Jurkat, Clone E6-1 (cell line): ENCODE results near the gene MCTP2. TPM values are rescaled to one million over a fixed set of nuclear protein-coding genes. Genes with fewer than 3 reads are reported as not detected.

Experiments
- DNase-seq: peaks from one replicate; pipeline ENCODE4 v3.0.0-alpha.2; 2011; ENCODE audit warnings: low read depth, low spot score
- H3K4me3 ChIP-seq: 2 replicates; pipeline ENCODE4 v1.5.1; 2011; ENCODE audit warnings: mild to moderate bottlenecking, low read length, control low read depth, moderate library complexity
- polyA plus RNA-seq: library from polyadenylated mRNA; unstranded; fragments of >200 nt; gene quantifications from one replicate; pipeline ENCODE4 v1.2.1, GENCODE V29; 2012; ENCODE audit warnings: missing spikeins; ENCODE audit not compliant: insufficient read length, insufficient read depth

The MCTP2 gene, protein sequence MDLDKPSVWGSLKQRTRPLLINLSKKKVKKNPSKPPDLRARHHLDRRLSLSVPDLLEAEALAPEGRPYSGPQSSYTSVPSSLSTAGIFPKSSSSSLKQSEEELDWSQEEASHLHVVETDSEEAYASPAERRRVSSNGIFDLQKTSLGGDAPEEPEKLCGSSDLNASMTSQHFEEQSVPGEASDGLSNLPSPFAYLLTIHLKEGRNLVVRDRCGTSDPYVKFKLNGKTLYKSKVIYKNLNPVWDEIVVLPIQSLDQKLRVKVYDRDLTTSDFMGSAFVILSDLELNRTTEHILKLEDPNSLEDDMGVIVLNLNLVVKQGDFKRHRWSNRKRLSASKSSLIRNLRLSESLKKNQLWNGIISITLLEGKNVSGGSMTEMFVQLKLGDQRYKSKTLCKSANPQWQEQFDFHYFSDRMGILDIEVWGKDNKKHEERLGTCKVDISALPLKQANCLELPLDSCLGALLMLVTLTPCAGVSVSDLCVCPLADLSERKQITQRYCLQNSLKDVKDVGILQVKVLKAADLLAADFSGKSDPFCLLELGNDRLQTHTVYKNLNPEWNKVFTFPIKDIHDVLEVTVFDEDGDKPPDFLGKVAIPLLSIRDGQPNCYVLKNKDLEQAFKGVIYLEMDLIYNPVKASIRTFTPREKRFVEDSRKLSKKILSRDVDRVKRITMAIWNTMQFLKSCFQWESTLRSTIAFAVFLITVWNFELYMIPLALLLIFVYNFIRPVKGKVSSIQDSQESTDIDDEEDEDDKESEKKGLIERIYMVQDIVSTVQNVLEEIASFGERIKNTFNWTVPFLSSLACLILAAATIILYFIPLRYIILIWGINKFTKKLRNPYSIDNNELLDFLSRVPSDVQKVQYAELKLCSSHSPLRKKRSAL
- polyA plus RNA-seq = 8.4 TPM

DNA sequence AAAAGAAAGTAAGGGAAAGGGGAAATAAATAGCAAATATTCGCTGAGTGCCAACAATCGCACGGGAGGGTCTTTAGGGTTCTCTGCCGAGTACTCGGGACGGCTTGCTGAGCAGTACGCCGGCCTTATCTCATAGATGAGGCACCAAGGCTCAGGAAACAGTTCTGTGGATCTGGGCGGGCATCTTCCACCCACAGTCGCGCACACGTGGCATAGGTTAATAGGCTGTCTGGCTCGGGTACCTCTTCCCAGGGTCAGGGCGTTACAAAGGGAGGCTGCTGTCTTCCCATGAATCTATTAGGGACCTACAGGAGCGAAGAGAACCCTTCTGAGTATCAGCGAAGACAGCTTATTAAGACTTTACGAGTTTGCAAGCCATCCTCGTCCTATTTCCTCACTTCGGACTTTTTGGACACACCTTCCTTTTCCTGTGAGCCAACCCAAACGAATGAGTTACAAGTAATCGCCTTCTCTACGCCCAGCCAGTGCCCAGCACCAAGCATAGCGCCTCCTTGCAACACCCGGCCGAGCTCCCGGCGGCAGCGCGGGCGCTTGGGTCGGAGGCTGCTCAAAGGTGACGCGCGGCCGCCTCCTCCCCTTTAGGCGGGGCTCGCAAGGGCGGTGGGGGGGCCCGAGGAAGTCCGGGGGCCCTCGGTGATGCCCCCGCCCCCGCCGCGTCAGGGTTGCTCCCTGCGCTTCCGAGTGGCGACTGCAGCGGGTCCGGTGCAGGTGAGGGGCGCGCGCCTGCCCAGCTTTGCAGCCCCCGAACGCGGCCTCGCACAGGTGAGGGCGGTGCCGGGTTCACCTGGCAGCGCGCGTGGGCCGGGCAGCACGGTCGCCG lies at the start of gene MCTP2:
MCTP2 (plus strand) TSS at position 679 of the 840 bp plus-strand sequence. CDS start 66,705 bp downstream, outside the sequence.
- H3K4me3 ChIP-seq = peak within 1 kb of the TSS; percentile 59
- DNase-seq = peak; percentile 25

DNA sequence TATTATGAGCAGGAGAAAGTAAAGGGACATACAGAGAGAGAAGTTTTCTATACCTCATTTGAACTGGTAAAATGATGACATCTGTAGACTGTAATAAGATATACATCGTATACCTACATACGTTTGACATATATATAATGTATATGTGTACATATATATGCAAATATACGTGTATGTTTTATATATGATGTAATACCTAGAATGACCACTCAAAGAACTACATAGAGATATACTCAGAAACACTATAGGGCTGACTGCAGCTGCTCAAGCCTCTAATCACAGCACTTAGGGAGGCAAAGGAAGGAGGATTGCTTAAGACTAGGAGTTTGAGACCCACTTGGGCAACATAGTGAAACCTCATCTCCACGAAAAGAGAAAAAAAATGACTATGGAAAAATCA lies 48.5 kb upstream of the MCTP2 start:
- H3K4me3 ChIP-seq = no peak overlapping the region
- DNase-seq = no peak

DNA sequence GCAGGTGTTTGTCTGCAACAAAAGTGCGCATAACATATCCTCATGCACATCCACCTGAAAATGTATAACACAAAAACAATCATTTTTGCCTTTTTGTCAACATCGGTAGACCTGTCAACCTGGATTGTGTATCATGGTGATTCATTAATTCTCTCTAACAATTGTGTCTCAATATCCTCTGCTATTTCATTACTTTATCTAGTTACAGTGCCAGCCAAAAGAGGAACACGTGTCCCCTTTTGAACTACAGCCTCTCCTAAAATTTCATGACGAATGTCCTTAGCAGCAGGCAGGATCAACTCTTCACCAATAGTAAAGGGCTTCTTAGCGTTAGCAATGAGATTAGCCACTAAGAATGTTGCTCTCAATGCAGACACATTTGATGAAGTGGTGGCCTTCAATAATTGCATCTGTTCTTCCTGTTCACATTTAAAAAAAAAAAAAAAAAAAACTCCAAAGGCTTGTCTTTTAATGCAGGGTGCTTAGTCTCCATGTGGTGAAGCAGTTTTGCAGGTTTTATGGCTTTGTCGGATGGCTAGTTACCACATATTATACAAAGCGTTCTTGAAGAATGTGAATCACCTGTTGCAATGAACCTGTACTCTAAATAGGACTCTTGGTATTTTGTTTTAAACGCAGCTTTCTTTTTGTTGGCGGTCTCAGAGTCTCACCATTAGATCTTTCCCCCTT lies 45.7 kb upstream of the MCTP2 start:
- DNase-seq = no peak

DNA sequence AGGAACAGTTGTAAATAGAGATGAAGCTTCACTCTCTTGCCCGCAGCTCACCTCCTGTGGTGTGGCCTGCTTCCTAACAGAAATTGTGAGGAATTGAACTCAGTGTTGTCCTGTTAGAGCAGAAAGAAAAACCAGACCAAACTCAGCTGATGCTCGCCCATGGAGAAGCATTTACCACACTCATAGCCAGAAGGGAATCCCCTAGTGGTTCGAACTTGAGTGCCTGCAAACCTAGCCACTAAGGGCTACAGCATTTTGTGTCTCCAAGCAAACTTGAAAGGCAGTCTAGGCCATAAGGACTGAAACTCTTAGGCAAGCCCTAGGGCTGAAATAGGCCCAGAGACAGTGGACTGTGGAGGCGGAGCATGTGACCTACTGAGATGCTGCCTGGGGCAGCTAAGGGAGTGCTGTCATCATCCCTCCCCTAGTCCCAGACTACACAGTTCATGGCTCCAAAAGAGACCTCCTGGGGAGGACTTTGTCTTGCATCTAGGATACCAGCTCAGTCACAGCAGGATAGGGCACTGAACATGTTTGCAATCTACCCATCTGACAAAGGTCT lies 44.5 kb upstream of the MCTP2 start:
- H3K4me3 ChIP-seq = no peak overlapping the region
- DNase-seq = no peak

More for the DNA sequence above, 45.7 kb upstream of the MCTP2 start:
- H3K4me3 ChIP-seq = no peak overlapping the region

DNA sequence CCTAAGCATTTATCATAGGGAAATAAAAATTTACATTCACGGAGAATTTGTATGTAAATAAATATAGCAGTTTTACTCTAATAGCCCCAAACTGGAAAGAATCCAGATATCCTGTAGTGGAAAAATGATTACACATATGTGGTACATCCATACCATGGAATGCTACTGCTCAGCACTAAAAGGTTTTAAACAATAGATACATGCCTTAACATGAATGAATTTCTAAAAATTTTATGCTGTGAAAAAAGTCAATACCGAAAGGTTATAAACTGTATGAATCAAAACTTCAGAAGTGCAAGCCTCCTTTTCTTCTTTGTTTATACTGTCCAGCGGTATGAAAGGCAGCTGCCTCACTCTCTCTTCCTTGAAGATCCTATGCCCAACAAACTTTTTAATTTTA lies 37.5 kb upstream of the MCTP2 start:
- no peak overlapping the region for H3K4me3 ChIP-seq
- no peak for DNase-seq

DNA sequence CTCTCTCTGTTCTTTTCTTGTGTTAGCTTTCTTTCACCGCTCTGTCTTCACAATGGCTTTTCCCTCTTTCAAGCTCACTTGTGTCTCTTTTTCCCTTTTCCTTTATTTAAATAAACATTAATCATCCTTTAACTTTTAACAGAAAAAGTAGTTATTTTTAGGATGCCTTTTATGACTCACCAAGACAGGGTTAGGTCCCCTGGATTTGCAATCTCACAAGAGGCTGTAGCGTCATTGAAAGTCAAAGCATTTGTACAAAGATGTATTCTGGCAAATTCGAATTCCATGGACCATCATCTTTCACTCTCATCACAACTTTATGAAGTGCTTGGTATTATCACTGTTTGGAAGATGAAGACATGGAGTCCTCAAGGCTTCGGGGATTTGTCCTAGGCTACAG lies 34.8 kb upstream of the MCTP2 start:
- H3K4me3 ChIP-seq = no peak overlapping the region
- no peak for DNase-seq

DNA sequence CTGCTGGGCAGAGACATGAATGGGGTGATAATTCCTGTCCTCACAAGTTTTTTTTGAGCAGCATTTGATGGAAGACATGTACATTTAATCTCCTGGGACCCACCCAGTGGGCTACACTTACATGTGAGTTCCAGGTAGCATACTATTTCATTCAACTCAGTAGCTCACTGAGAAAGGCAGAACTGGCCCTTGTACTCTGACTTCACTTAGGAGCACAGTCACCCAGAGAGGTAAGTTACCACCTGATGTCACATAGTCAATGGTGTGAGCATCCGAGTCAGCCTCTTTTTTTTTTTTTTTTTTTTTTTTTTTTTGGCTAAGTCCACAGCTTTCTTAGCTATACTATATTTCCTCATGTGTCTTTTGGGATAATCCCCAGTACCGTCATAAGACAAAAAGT lies 32.7 kb upstream of the MCTP2 start:
- no peak overlapping the region for H3K4me3 ChIP-seq
- no peak for DNase-seq

DNA sequence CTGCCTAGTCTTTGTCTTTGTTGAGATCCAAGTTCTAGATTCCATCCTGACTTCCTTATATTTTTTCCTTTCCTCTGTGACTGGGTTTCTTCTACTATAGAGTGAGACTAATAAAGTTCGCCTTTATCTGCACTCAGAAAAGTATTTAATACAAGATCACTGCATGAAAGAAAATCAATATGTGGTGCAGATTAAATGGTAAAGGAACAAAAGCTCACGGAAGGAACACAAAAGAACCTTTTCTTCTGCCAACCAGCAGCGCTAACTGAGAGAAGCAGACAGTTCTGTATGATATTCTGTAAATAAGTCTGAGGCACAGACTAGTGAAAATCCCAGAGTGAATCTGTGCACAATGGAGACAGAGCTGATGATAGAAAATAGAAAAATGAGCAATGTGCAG lies 31.6 kb upstream of the MCTP2 start:
- no peak for DNase-seq
- no peak overlapping the region for H3K4me3 ChIP-seq

DNA sequence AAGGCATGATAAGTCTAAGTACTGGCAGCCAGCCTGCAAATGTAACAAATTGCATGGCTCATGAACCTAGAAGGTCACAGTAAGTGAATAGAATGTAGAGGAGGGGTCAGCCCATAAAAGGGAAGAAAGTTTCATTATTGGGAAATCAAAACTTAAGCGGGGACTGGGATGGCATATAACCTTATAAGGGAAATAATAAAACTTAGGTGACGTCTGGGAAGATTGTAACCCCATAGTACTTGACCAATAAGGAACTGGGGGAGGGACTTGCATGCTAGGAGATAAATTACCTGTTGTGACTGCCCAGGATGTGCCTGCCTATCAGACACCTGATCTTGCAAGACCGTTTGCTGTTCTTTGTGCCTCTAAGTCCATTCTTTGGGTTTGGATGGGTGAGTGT lies 28.1 kb upstream of the MCTP2 start:
- H3K4me3 ChIP-seq = no peak overlapping the region
- no peak for DNase-seq

DNA sequence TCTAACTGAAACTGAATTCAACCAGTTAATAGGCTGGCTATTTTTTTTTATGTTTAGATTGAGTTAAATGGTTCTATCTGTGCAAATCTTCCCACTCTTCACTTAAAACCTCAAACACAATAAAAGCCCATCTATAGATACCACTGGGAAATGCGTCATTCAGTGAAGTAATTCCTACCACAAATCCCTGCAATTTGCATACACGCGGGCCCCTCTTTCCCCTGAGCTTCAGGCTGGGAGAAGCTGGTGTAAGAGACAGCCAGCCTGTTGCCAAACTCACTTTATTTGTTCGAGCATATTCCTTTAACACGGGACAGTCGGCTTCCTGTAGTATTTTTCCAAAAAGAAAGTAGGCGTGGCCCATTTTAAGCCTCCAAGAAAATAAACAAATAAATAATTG lies 26.0 kb upstream of the MCTP2 start:
- no peak for DNase-seq
- no peak overlapping the region for H3K4me3 ChIP-seq

DNA sequence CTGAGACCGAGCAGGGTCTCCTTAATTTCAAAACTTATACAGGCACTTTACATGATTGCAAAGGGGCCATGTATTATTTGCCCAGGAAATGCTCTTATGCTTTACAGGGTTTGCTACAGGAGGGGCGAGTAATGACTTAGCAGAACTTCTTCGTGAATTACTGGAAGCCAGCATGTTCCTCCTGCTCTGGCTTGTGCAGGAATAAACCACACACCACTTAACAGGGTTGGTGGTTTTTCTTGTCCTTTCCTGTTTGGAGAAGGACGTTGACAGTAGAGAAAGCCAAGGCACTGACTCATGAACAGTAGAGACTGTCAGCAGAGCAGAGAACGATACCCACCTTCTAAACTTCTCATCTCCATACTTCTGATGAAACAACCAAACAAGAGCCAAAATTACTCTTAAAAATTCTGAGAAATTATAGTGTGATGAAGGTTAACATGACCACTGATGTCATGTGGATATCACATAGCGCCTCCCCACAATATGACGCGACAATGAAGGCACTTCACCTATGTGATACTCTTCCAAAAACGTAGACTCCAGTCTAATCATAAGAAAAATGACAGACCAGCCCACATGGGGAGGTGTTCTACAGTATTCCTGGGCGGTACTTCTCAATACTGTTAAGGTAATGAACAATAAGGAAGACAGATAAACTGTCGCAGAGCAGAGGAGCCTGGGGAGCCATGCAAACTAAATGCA lies 24.7 kb upstream of the MCTP2 start:
- DNase-seq = no peak
- no peak overlapping the region for H3K4me3 ChIP-seq

DNA sequence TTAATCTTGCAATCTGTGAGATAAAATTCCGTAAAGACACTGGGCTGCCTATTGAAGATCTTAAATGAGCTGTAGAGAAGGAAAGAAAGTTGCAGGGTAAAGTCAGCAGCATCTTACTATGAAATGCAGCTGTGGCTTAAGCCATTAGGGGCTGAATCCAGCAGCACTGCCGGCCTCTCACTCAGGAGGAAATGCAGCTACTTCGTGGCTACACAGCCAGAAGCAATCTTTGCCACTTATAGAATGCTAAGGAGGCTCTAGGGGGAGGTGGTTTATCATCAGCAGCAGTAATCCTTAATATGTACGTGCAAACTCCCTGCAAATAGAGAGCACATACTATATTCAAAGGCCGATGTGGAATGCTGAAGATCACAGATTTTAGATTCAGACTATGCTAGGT lies 19.1 kb upstream of the MCTP2 start:
- no peak for DNase-seq
- no peak overlapping the region for H3K4me3 ChIP-seq

DNA sequence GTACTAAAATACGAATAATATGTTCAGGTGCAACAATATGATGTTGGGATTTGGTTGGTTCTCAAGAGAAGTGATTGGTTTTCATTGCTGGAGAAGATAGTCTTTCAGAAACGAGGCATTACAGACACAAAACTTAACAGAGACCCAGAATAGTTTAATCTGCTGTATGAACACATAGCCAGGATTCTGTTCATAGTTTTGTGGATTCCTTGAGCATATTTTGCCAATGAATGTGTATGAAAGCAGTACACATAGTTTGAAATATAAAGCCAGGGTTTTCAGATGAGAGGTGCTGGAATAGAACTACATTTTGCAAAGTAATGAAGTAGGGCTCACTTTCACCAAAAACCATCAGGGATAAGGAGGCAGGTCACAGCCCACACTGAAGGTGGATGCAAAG lies 5.7 kb upstream of the MCTP2 start:
- no peak for DNase-seq
- H3K4me3 ChIP-seq = no peak overlapping the region

DNA sequence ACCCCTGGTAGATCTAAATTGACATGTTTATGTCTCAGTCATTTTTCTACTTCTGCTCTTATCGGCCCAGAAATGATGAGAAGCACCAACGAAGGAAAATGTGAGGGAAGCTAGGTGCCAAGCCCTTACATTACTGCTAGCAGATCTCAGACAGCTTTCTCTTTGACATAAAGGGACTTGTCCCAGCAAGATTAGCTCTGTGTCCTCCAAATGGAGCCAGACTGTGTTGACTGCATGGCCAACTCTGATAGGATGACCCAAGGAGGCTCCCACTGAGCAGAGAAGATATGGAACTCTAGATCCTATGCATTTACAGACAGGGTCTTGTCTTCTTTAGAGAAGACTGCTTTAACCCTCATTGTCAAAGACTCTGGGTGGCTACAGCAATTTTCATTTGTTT lies 2.8 kb upstream of the MCTP2 start:
- no peak for DNase-seq
- no peak overlapping the region for H3K4me3 ChIP-seq

DNA sequence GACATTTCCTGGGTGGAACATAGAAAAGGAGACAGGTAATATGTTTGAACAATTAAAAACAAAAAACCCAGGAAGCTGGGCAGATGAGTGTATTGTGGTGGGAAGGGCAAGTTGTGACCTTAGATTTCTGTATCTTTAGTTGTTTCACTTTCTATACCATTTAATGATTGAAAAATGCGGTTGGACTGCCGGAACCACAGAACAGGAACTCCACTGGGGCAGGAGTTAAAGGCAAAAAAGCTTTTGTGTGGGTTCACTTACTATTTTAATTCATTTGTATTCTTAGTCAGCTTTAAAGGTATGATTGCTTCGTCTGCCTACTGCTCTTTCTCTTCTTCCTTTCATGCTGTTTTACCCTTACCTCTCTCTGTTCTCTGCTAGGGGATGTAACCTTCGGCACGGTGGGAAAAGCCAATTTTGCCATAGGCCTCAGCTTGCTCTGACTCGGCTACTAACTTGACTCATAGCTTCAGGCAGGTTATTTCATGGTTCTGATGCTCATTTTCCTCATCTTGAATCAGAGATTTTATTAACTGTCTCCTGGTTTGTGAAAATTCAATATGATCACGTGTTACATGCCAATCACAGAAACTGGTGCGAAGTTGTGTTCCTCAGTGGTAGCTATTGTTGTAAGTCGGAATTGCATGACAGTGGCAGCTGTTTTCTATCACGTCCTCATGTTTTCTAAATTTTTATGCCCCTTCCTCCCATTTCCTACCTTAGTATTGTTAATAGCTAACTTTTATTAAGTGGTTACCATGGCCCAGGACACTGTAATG lies 1.6 kb upstream of the MCTP2 start:
- DNase-seq = no peak
- no peak overlapping the region for H3K4me3 ChIP-seq

DNA sequence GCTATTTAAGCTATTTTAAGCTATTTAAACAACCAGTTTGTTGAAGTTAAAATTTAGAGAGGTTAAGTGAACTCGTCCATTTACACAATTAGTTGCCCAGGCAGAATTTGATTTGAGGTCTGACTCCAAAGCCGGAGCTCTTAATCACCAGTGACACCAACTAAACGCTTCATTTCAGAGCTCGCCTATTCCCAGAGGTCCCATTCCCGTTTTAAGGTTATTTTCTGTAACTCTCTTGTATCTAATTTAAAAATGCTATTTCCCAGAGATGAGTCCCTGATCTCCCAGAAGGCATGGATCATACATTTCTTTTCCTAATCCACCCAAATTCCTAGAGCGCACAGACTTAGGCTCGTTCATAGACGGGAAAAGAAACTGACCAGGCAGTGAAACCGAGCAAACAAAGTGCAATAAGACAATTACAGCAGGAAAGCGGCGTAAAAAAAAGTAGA lies 904 bp upstream of the MCTP2 start:
- no peak for DNase-seq
- H3K4me3 ChIP-seq = peak overlapping the region; percentile 59
